ENCODE measurements around the gene IL4.

DNA sequence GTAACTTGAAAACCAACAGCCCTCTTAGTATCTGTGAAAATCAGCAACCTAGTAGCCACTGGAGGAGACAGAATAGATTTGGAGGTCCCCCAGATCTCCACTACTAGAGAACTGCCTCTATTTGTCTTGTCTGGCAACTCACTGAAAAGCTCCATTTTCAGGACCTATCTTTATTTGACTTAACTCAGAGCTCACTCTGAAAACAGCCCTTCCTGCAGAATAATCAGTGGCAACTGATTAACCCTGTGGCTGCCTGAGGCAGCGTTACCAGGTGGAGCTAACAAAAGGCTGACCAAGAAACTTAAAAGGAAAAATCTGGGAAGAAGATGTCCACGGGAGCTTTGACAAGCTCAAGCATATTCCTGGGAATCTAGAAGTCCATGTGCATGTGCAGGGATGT, 26.3 kb upstream of the IL4 start:
- TF ChIP-seq POLR2A (IDR thresholded peaks at IDR 0.05; ENCODE audit: low read length) (no peak), GATA1 (IDR thresholded peaks at IDR 0.05; ENCODE audit: low read depth, low read length) (no peak)
